HG02571 (cell line): ENCODE data around the gene PAX3.

Source experiments
- ATAC-seq: cut with Tn5 transposase; IDR thresholded peaks from one replicate; pipeline ENCODE4 v1.9.1; 2021; ENCODE audit warnings: mild to moderate bottlenecking, moderate library complexity; ENCODE audit not compliant: unreplicated experiment

The PAX3 gene

GRCh38 chr2:222298311-222299150 lies at the start of gene PAX3:
TSS of gene PAX3 (minus strand) at chr2:222298998. CDS start at chr2:222298615, 383 bp downstream.
- no peak for ATAC-seq

- no peak for ATAC-seq
These were observed 42.5 kb upstream of the PAX3 start for GRCh38 chr2:222341331-222341730.

DNA sequence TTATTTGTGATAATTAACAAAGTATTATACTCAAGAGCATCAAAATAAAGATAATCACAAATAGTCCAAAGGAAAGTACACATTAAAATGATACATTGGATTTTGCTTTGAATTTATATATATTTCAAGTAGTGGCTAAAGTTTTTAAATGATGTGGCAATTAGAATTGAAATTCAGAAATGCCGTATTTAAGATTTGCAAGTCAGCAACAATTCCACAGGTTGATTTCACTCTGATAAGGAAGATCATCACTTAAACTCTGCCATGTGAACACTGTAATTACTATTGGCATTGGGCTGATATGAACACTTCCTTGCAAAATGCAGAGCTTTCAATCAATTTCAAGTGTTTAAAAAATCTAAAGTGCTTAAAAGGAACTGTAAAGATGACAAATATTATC lies 39.6 kb upstream of the PAX3 start:
- no peak for ATAC-seq

GRCh38 chr2:222336931-222337330 lies 38.1 kb upstream of the PAX3 start:
- ATAC-seq, result no peak

GRCh38 chr2:222336442-222336841 lies 37.6 kb upstream of the PAX3 start:
- no peak for ATAC-seq

- ATAC-seq, result no peak
These were observed 36.1 kb upstream of the PAX3 start for GRCh38 chr2:222334914-222335313.

DNA sequence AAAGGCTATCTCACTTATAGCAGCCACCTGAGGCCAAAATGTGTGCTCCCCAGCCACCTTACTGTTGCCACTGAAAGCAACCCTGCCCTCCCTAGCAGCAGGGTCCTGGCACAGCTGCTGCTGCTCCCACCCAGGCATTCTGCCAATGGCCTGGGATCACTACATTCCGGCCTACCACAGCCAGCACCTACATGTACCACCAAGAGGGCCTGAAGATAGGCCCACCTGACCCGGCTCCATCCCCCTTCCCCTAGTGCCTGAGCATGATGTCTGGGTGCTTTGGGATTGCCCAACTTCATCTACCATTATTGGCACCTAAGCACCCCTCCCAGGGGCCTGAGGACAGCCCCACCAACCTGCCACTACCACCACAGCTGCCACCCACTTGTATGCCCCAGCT lies 34.6 kb upstream of the PAX3 start:
- ATAC-seq, result no peak

DNA sequence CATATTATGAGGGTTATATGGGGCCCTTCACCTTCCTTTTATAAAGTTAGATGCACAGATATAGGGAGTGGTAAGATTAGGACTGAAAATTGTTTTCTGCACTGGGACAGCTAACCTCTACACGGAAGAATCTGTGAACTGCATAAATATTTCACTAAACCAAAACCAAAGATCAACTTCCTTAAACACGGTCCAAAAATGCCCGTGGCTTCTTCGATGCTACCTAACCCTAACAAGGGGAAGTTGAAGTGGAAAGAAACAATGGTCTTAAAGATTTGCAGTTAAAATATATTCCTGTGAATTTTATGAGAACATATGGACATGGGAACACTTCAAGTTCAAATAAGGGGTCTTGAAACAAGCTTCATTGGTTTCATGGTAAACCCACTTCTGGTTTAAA lies 33.3 kb upstream of the PAX3 start:
- no peak for ATAC-seq

DNA sequence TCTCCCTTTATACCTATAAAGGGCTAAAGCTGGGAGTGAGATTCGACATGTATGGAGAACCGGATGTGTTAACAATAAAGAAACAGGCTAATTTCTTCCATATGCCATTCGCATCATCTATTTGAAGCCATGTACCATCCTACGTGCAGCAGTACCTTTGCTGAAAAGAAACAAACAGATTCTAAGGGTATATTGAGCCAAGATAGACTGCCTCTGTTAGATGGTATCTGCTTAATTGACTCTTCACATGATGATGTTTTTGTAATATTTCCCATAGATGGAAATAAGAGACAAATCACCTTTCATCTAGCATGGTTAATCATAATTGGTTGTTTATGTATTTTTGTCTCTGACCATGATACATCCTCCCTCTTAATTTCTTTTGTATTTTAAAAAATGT lies 32.1 kb upstream of the PAX3 start:
- ATAC-seq, result no peak

DNA sequence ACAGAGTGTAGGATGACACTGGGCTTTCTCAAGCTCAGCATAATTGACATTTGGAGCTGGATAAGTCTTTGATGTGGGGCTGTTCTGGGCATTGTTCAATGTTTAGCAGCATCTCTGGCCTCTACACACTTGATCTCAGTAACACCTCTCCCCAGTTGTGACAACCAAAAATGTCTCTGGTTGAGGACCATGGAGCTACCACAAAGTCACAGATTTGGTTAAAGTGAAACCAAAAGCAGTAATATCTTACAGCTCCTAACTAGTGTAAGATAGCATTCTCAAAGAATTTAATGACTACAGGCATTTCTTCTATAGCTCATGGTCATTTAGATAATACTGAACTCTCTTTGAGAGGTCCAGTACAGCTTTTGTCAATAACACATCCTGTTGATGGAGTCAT lies 23.4 kb upstream of the PAX3 start:
- no peak for ATAC-seq

- no peak for ATAC-seq
These were observed 21.9 kb upstream of the PAX3 start for GRCh38 chr2:222320436-222321395.

DNA sequence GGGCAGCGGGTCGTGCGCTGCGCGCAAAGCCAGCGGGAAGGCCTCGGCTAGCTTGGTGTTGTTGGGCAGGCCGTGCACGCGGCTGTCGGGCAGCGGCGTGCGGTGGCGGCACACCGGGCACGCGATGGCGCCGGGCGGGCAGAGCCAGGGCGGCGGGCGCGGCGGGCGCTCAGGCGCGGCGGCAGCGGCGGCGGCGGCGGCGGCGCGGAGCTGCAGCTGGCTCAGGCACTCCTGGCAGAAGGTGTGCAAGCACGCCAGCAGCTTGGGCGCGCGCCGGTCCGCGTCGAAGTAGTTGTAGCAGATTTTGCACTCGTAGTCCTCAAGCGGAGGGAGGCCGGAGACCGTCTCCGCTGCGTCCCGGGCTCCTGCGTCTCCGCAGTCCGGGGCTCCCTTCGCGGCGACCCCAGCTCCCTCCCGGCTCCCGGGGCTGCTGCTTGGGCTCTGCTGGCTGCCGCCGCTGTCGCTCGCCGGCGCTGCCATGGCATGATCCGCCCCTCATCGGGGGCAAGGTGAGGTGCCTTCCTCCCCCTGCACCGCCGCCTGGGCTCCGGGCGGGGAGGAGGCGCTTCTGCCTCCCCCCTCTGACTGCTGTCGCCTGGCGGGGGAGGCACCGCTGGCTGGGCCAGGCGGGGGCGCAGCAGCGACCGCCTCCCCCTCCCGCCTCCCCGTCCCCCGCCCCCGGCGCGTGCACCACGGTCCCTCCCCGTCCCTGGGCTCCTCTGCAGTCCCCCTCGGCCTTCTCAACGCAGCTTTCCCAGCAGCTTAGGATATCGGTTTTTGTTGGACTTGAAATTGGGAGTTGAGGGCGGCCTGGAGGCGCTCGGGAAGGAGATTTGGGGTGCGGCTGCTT lies 21.0 kb upstream of the PAX3 start:
- peak; percentile 39 for ATAC-seq

DNA sequence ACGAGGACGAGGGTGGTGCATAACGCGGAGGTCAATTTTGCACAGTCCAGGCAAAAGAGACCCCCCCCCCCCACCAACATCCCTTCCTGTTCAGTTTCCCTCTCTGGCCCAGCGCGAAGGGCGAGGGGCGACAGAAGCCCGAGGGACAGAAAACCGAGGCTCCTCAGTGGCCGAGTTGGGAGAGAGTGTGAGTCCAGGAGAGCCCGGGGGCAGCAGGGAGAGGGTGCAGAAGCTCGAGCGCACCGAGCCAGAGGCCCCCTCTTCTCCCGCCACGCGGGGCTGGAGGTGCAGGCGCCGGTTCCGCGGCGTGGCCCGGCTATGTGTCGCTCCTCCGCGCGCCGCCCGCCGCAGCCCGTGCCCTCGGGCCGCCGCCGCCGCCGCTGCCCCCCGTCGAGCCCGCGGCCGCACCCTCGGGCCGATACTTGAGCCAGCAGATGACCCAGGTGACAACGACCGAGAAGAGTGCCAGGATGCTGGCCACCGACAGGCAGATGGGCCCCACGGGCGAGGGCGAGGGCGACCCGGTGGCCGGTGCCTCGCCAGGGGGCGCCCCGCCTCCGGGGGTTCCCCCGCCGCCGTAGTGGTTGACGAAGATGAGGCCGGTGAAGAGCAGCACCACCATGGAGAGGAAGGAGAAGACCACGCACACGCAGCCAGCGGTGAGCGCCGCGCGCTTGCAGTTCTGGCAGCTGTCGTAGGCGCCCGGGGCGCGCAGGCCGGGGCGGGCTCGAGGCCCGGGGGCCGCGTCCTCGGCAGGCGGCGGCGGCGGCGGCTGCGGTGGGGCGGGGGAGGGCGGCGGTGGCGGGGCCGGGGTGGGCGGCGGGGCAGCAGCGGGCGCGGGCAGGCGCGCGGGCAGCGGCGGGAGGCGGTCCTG lies 20.2 kb upstream of the PAX3 start:
- peak; percentile 41 for ATAC-seq

DNA sequence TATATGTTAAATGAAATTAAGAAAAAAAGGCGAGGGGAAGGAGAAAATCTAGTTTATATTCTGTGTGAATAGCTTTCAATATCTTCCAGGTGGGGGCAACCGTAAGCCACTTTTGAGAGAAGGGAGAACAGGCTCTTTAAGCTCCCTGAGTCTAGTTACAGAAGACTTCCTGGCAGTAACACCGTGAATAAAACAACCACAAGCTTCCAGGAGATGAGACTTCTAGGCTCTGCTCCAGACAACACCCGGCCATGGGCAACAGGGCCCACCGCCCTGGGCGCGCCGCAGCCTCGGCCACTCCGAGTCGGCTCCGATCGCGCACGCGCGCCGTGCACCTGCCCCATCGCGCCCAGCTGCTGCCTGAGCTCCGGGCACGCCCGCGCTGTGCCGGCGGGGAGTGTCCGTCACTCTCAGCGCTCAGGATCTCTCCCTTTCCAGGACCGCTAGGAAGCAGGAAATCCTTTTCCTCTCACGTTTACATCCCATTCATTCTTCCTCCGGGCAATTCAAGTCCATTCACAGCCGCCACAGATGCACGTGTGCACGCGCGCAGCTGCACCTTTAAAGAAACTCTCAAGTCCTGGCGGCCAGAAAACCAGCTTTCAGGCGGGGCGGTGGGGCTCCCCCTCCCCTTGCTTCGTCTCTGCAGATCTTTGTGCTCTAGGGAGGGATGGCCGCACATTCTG lies 19.4 kb upstream of the PAX3 start:
- ATAC-seq, result peak; percentile 43

DNA sequence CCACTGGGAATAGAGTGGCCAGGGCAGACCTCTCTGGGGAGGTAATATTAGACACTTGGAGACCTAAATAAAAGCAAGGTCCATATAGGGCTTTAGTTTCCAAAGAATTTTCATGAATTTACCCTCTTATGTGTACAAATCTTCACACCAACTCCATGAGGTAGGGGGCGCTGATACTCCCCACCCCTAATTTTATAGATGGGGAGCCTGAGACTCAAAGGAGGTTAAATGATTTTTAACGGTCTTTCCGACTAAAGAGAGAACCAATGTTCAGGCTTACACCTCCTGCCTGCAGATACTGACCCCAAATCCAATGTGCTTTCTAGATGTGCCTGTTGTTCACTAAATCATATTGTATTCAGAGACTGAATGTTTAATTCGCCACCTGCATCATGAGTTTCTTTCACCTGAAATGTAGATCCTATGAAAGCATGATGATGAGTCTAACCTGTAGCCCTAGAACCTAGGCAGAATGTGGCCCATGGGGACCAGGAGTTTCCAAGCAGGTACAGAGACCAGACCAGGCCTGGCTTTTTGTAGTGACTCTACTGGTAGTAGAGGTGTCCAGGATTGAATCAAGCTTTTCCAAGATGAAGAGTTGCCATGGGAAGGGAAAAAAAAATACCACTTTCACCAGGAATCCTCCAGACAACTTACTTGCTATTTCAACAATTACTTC lies 16.8 kb upstream of the PAX3 start:
- no peak for ATAC-seq

GRCh38 chr2:222313816-222314215 lies 15.0 kb upstream of the PAX3 start:
- ATAC-seq, result no peak

DNA sequence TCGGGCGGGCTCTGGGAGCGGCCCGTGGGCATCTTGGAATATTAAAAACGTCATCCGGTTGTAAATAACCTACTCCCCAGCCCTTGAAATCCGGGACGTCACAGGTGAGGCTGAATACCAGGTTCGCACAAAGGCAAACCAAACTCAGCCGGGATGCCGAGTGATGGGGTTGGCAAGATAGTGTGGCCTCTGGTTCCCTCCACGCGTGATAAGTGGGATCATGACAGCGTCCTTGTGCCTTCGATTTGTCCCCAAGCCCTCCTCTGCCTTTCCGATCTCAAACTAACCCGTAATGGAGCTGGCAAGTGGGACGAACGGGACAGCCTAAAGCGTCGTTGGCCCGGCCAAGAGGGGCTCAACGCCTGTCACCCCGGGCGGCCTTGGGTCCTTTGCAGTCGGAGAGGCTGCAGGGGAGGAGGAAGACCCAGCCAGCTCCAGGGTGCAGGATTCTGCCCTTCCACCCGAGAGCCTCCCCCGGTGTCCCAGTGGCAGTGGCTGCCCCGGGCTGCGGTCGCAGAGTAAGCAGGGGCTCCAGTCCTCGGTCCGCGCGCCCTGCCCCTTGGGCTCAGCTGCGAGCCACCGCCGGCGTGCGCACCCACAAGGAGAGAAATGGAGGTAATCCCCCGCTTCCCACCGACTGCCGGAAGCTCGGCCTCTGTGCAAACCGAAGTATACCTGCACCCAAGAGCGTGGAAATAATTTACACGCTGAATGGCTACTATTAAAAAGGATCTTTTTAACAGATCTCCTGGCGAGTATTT lies 13.4 kb upstream of the PAX3 start:
- no peak for ATAC-seq

DNA sequence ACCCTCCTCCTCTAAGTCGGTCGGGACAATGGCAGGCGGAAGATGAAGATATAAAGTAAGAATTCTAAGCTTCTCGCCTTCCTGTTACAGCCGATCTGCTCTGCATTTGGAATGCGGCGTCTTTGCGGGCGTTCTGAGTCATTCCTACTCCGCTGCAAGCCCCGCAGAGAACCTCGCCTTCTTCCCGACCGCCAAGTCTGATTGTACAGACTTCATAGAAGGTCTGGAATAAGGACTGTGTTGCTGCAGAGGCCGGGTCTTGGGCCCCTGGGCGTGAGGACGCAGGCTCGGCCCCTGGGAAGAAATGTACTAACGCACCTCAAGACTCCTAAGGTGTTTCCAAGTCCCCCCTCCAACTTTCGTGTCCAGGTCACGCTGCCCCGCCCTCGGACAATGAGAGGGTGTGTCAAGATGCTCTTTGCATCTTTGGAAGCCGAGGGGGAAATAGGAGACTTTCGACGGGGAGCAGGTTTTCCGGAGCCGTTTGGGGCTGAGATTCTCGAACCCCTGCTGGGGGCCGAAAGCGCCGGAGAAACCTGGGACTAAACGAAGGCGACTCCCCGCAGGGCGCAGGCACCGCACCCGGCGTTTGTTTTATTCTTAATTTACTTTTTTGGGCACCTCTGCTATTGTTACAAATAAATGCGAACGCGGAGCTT lies 12.7 kb upstream of the PAX3 start:
- ATAC-seq, result no peak
